ENCODE data around the gene LRRC37A2. TPM values are rescaled to one million over a fixed set of nuclear protein-coding genes. Genes with fewer than 3 reads are reported as not detected.
"Not testable (repeated sequence)": the region's sequence is repeated elsewhere in the genome, so short reads cannot be mapped to it uniquely, and the experiment has no call there.

Gene LRRC37A2
- total RNA-seq, 1 donor from 2014 or later: 16.8 TPM

DNA sequence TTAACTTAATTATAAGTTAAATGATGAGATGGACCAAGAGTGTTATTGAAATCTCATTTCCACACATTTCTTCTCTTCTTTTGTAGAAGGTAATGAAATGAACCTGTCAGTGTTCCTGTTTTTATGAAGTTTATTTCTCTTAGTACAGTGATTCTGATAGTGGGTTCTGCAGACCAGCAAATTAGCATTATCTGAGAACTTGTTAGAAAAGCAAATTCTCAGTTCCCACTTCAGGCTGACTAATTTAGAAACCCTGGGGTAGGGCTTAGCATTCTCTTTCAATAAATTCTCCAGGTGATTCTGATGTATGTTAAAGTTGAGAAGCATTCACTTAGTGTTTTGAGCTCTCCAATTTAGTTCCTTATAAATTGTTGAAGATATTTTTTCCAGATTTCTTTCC, 90.9 kb downstream of the LRRC37A2 start:
- not testable (repeated sequence) for H3K4me1 Mint-ChIP-seq (ENCODE audit: unreplicated experiment); H3K27me3 Mint-ChIP-seq (ENCODE audit: unreplicated experiment); H3K9me3 Mint-ChIP-seq (ENCODE audit: unreplicated experiment); H3K4me3 Mint-ChIP-seq (ENCODE audit: unreplicated experiment); H3K27ac Mint-ChIP-seq (ENCODE audit: unreplicated experiment); H3K36me3 Mint-ChIP-seq (ENCODE audit: unreplicated experiment); DNase-seq (ENCODE audit: extremely low spot score, unreplicated experiment)

Other genes with a start within 250 kb of the LRRC37A2 start
- gene LRRC37A, start 217.3 kb upstream of the LRRC37A2 start, total RNA-seq: 3.5 and 4.1 TPM in 2 replicates
- gene ARL17B, start 150.7 kb upstream of the LRRC37A2 start, total RNA-seq: 11.2 and 11.4 TPM in 2 replicates
- gene ARL17A, start 67.2 kb downstream of the LRRC37A2 start, total RNA-seq: 9.2 and 9.5 TPM in 2 replicates
- gene NSF, start 78.2 kb downstream of the LRRC37A2 start, total RNA-seq: 48.0 and 48.8 TPM in 2 replicates